Spleen (tissue), 7 donors: ENCODE results near the gene ITIH3.

ENCODE experiments used
- POLR2A ChIP-seq, 3 donors: fragments of 450-650 bp; IDR thresholded peaks; one replicate each; pipeline ENCODE4 v1.5.1; 2017; ENCODE audit warnings: antibody characterized with exemption in 3 of 3, mild to moderate bottlenecking in 1 of 3
- POLR2AphosphoS5 ChIP-seq, 3 donors: sonication (generic); formaldehyde crosslinking; IDR thresholded peaks; one replicate each; pipeline ENCODE4 v1.5.1; 2017; ENCODE audit warnings: antibody characterized with exemption in 3 of 3
- TF ChIP-seq, protein P1 (sequence below), 11 experiments: fragments of 200-600 bp in 7 of 11; fragments of 450-650 bp in 4 of 11; sonication (generic) in 4 of 11; IDR thresholded peaks in 8 of 11; conservative IDR thresholded peaks in 3 of 11; 1 replicate in 7 of 11; 2 replicates in 4 of 11; pipeline versions ENCODE4 v1.4.0 to v1.8.0; 2016 to 2021; ENCODE audit warnings: antibody characterized with exemption in 11 of 11, inconsistent platforms in 4 of 11, mild to moderate bottlenecking in 1 of 11
- donor health status: DM: no; HTN: no; CAD: no; lungs with moderate emphysema.
- donor health status: DM: no; HTN: no; CAD: no.
- donor health status: DM: no; HTN: no; CAD: no.

DNA sequence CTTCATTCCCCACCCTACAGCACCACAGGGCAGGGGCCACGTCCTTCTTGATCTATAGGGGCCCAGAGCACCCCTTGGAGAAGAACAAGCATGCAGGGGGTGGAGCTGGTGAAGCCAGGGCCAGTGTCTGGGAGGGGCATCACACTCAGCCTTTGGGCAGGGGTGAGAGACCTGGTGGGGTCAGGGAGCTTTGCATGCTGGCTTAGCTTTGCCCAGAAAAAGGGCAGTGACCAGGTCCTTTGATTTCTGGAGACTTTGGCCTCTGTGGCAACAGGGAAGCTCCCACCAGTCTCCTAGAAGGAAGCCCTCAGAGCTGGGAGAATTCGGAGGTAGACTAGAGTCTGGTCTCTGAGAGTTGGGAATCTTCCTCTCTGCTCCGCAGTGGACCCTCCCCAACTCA lies 34.9 kb downstream of the ITIH3 start:
- TF ChIP-seq, protein P1, sequence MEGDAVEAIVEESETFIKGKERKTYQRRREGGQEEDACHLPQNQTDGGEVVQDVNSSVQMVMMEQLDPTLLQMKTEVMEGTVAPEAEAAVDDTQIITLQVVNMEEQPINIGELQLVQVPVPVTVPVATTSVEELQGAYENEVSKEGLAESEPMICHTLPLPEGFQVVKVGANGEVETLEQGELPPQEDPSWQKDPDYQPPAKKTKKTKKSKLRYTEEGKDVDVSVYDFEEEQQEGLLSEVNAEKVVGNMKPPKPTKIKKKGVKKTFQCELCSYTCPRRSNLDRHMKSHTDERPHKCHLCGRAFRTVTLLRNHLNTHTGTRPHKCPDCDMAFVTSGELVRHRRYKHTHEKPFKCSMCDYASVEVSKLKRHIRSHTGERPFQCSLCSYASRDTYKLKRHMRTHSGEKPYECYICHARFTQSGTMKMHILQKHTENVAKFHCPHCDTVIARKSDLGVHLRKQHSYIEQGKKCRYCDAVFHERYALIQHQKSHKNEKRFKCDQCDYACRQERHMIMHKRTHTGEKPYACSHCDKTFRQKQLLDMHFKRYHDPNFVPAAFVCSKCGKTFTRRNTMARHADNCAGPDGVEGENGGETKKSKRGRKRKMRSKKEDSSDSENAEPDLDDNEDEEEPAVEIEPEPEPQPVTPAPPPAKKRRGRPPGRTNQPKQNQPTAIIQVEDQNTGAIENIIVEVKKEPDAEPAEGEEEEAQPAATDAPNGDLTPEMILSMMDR (IDR thresholded peaks at IDR 0.05 in 8 of 11, conservative IDR thresholded peaks at IDR 0.05 in 3 of 11), result no peak
- TF ChIP-seq POLR2A (IDR thresholded peaks at IDR 0.05), result no peak
- TF ChIP-seq POLR2AphosphoS5 (IDR thresholded peaks at IDR 0.05), result no peak
